A549 treated with RU486 at 1 μM for 4 hours (cell line): ENCODE results near the gene CCDC74B. TPM values are rescaled to one million over a fixed set of nuclear protein-coding genes. Genes with fewer than 3 reads are reported as not detected.

Experiments used
- total RNA-seq: library from RNA; stranded (reverse); fragments of 200-300 nt; extraction: Qiagen RNA extraction; gene quantifications from 5 replicates; pipeline ENCODE4 v1.2.3, GENCODE V29; 2022; ENCODE audit warnings: low read depth

Gene CCDC74B
- total RNA-seq: 5.4 to 7.8 TPM (median 6.5 TPM) in 5 replicates

GRCh38 chr2:130145006-130145414 lies at the start of gene CCDC74B:
Gene CCDC74B (minus strand): TSS chr2:130145112. CDS start chr2:130144996, 116 bp downstream.

DNA sequence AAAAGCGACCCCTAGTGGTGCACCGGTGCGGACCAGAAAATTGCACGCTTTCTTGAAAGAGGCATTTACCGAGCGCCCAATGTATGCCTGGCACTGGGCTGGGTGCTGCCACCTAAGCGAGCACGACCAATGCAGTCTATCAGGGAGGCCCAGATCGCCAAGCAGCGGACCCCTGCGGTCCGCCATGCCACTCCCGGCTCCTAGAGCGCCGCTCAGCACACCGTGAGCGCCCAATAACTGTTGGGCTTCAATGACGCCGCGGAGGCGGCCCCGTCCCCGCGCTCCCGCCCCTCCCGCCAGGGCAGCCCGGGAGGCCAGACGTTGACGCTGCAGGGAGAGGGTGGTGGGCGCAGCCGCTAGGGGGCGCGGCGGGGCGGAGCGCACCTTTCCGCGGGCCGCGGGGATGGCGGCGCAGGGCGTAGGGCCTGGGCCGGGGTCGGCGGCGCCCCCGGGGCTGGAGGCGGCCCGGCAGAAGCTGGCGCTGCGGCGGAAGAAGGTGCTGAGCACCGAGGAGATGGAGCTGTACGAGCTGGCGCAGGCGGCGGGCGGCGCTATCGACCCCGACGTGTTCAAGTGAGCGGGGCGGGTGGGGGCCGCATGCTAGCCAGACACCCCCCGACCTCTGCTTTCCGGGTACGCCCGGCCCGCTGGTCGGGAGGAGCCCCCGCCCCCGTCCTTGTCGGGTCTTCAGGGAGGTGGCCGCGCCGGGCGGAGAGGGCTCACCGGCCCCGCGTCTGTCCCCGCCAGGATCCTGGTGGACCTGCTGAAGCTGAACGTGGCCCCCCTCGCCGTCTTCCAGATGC lies 37.2 kb upstream of the CCDC74B start, which contains the start of gene MZT2B:
TSS of gene MZT2B (plus strand) at position 383 of the 803 bp plus-strand sequence. CDS start at position 404, 21 bp downstream.

DNA sequence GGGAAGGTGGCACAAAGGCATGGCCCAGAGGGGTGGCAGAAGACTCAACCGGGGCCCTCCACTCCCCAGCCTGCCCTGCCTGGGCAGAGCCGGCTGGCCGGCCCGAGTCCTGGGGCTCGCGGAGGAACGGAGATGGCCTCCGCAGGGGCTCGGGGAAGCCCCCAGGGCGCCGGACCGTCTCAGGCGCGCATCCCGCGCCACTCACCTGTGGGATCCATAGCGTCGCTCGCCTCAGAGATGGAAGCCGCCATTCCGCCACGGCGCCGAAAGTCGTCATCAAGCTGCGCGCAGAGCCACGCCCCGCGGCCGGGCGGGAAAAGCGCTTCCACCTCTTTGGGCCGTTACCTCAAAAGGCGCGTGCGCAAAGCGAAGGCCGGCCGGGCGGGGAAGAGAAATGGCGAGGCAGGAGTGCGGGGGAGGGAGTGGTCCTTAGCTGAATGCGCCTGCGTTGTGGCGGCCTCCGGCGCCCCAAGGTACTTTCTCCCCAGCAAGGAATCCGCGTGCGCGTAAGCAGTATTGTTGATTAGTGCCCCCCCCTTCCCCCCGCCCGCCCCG lies 36.5 kb upstream of the CCDC74B start, which contains the start of gene SMPD4:
TSS of gene SMPD4 (minus strand) at position 278 of the 555 bp plus-strand sequence. CDS start 5,010 bp downstream, outside the sequence.

GRCh38 chr2:130129120-130129829 lies 15.6 kb downstream of the CCDC74B start, which contains the start of gene POTEF:
Gene POTEF (minus strand): TSS chr2:130129222. CDS start chr2:130120515, 8,707 bp downstream.

Other genes starting within 250 kb of the CCDC74B start
- not detected in 5 replicates for gene RAB6C, start 165.4 kb downstream of the CCDC74B start, total RNA-seq
- gene POTEF, start 15.9 kb downstream of the CCDC74B start, total RNA-seq: 0.03 TPM in 1 of 5 replicates, not detected in the others
- gene SMPD4, start 36.5 kb upstream of the CCDC74B start, total RNA-seq: 60.5 to 80.8 TPM (median 77.9 TPM) in 5 replicates
- 267 to 463 TPM (median 389 TPM) in 5 replicates for gene MZT2B, start 37.1 kb upstream of the CCDC74B start, total RNA-seq
- gene TUBA3E, start 53.3 kb upstream of the CCDC74B start, total RNA-seq: not detected in 5 replicates
- gene IMP4, start 197.8 kb upstream of the CCDC74B start, total RNA-seq: 141 to 198 TPM (median 163 TPM) in 5 replicates
- gene PTPN18, start 210.9 kb upstream of the CCDC74B start, total RNA-seq: 26.9 to 29.3 TPM (median 27.3 TPM) in 5 replicates